Globus pallidus (tissue), 1 donor: ENCODE data around the gene LEUTX.
"Not testable (repeated sequence)": the region's sequence is repeated elsewhere in the genome, so short reads cannot be mapped to it uniquely, and the experiment has no call there.

Source experiments
- DNase-seq: peaks from one replicate; pipeline ENCODE4 v3.0.0-alpha.2; 2015; ENCODE audit warnings: low spot score

LEUTX gene

GRCh38 chr19:39780894-39781293 lies 2.2 kb downstream of the LEUTX start:
- DNase-seq = no peak

- no peak for DNase-seq
Observed at GRCh38 chr19:39788244-39788643, 9.6 kb downstream of the LEUTX start.

- DNase-seq = peak; percentile 70
Observed at GRCh38 chr19:39792999-39793546, 14.4 kb downstream of the LEUTX start.

- no peak for DNase-seq
Observed at GRCh38 chr19:39795001-39795400, 16.3 kb downstream of the LEUTX start.

GRCh38 chr19:39796000-39796498 lies 17.4 kb downstream of the LEUTX start:
- DNase-seq = no peak

GRCh38 chr19:39797083-39797482 lies 18.4 kb downstream of the LEUTX start:
- DNase-seq = no peak

GRCh38 chr19:39802958-39803357 lies 24.3 kb downstream of the LEUTX start:
- DNase-seq = no peak

- DNase-seq = no peak
Observed at GRCh38 chr19:39805104-39805503, 26.4 kb downstream of the LEUTX start.

- DNase-seq = no peak
Observed at GRCh38 chr19:39807846-39808364, 29.3 kb downstream of the LEUTX start.

- not testable (repeated sequence) for DNase-seq
Observed at GRCh38 chr19:39808688-39809087, 30.0 kb downstream of the LEUTX start.

- no peak for DNase-seq
Observed at GRCh38 chr19:39809368-39809767, 30.7 kb downstream of the LEUTX start.

GRCh38 chr19:39810424-39810823 lies 31.8 kb downstream of the LEUTX start:
- DNase-seq = no peak

- DNase-seq = no peak
Observed at GRCh38 chr19:39811064-39811463, 32.4 kb downstream of the LEUTX start.

- no peak for DNase-seq
Observed at GRCh38 chr19:39813264-39813993, 34.8 kb downstream of the LEUTX start.

GRCh38 chr19:39814111-39814510 lies 35.5 kb downstream of the LEUTX start:
- not testable (repeated sequence) for DNase-seq

- DNase-seq = no peak
Observed at GRCh38 chr19:39814595-39814994, 35.9 kb downstream of the LEUTX start.

GRCh38 chr19:39816287-39817048 lies 37.8 kb downstream of the LEUTX start:
- no peak for DNase-seq

- no peak for DNase-seq
Observed at GRCh38 chr19:39817888-39818561, 39.4 kb downstream of the LEUTX start.

- DNase-seq = no peak
Observed at GRCh38 chr19:39818626-39819097, 40.0 kb downstream of the LEUTX start.

- DNase-seq = no peak
Observed at GRCh38 chr19:39819786-39820185, 41.1 kb downstream of the LEUTX start.

- no peak for DNase-seq
Observed at GRCh38 chr19:39820696-39821095, 42.0 kb downstream of the LEUTX start.

GRCh38 chr19:39823686-39824085 lies 45.0 kb downstream of the LEUTX start:
- DNase-seq = no peak
